ENCODE measurements around the gene SPTY2D1.

GRCh38 chr11:18608376-18608775 lies 25.8 kb downstream of the SPTY2D1 start:
- no peak for TF ChIP-seq CTCF (IDR thresholded peaks at IDR 0.05)
- TF ChIP-seq POLR2A (IDR thresholded peaks at IDR 0.05) = no peak
